Endothelial cell of hepatic sinusoid (primary cell): Measurements from ENCODE around the gene HAT1.
"Not testable (repeated sequence)": the region's sequence is repeated elsewhere in the genome, so short reads cannot be mapped to it uniquely, and the experiment has no call there.

Experiments used
- in situ Hi-C: cut with HindIII; loops from 2 replicates; pipeline ENCODE4 v1.10.0; 2017; ENCODE audit warnings: low sequenced_read_pairs

The HAT1 gene

GRCh38 chr2:171966688-171967087 is 44.4 kb downstream of the HAT1 start:
- in situ Hi-C loops = no loop called here

GRCh38 chr2:171968509-171968908 is 46.2 kb downstream of the HAT1 start:
- in situ Hi-C loops = no loop called here

GRCh38 chr2:171972329-171972982 is 50.2 kb downstream of the HAT1 start:
- in situ Hi-C loops = no loop called here

GRCh38 chr2:171979103-171979502 is 56.8 kb downstream of the HAT1 start:
- in situ Hi-C loops = no loop called here

- in situ Hi-C loops = not testable (repeated sequence)
Measured at GRCh38 chr2:171983924-171984323, 61.7 kb downstream of the HAT1 start.

GRCh38 chr2:171985076-171985475 is 62.8 kb downstream of the HAT1 start:
- in situ Hi-C loops = no loop called here

GRCh38 chr2:171986778-171987177 is 64.5 kb downstream of the HAT1 start:
- in situ Hi-C loops = no loop called here

GRCh38 chr2:171991027-171991426 is 68.8 kb downstream of the HAT1 start:
- in situ Hi-C loops = no loop called here

GRCh38 chr2:171995586-171995985 is 73.3 kb downstream of the HAT1 start:
- in situ Hi-C loops = no loop called here

- in situ Hi-C loops = no loop called here
Measured at GRCh38 chr2:171996021-171996420, 73.8 kb downstream of the HAT1 start.

GRCh38 chr2:171997031-171997430 is 74.8 kb downstream of the HAT1 start:
- in situ Hi-C loops = not testable (repeated sequence)

GRCh38 chr2:171999161-171999560 is 76.9 kb downstream of the HAT1 start:
- in situ Hi-C loops = no loop called here

- in situ Hi-C loops = no loop called here
Measured at GRCh38 chr2:171999604-172000469, 77.6 kb downstream of the HAT1 start, which contains the start of gene METAP1D. Gene METAP1D (plus strand): TSS chr2:171999953. CDS start chr2:171999970, 17 bp downstream.

- in situ Hi-C loops = no loop called here
Measured at GRCh38 chr2:172000696-172001361, 78.6 kb downstream of the HAT1 start.

GRCh38 chr2:172007372-172007771 is 85.1 kb downstream of the HAT1 start:
- in situ Hi-C loops = no loop called here

- in situ Hi-C loops = no loop called here
Measured at GRCh38 chr2:172009823-172010222, 87.6 kb downstream of the HAT1 start.

- in situ Hi-C loops = no loop called here
Measured at GRCh38 chr2:172011812-172012575, 89.7 kb downstream of the HAT1 start.

- in situ Hi-C loops = no loop called here
Measured at GRCh38 chr2:172012677-172013391, 90.6 kb downstream of the HAT1 start.

- in situ Hi-C loops = no loop called here
Measured at GRCh38 chr2:172013396-172013795, 91.1 kb downstream of the HAT1 start.
